ENCODE data around the gene IGFN1. TPM values are rescaled to one million over a fixed set of nuclear protein-coding genes. Genes with fewer than 3 reads are reported as not detected.

Gene IGFN1
- polyA plus RNA-seq, 1 of the 3 experiments (the other 2 are of a cell fraction) = 0.18 TPM

GRCh38 chr1:201261771-201262547 lies 71.3 kb downstream of the IGFN1 start:
- ChIA-PET POLR2A (no interaction called here), CTCF (interaction anchor here (1.5 to 9.6 kb wide), 7 partner anchors 8 to 173 kb away, joined by 4 to 99 read pairs (median 8); no protein-coding TSS in a partner anchor)
- Histone ChIP-seq H3K4me3 (ENCODE audit: low read depth in 2 of 2, low read length in 1 of 2) (no peak overlapping the region), H3K36me3 (replicated peaks in 1 of 2; ENCODE audit: control insufficient read depth in 1 of 2, insufficient read depth in 2 of 2, low read length in 1 of 2) (no peaks in the 10 kb centered on the region), H3K4me1 (ENCODE audit: control insufficient read depth in 1 of 2, insufficient read depth in 2 of 2, low read depth in 1 of 2, low read length in 1 of 2) (peaks cover 12 to 16% of the 10 kb centered on the region in 2 experiments; a peak in 3 of 4 replicates), H3F3A (replicated peaks; ENCODE audit: insufficient read depth) (peaks cover 7% of the 10 kb centered on the region), H3K4me2 (no peak overlapping the region), H3K27ac (ENCODE audit: low read depth in 2 of 2, low read length in 1 of 2) (no peak overlapping the region), H3K79me2 (ENCODE audit: insufficient read depth) (no peaks in the 10 kb centered on the region), H3K9ac (no peak overlapping the region), H3K27me3 (ENCODE audit: insufficient read depth) (no peaks in the 10 kb centered on the region), H2AFZ (ENCODE audit: low read depth) (no peak overlapping the region), H4K20me1 (ENCODE audit: insufficient read depth) (no peaks in the 10 kb centered on the region), H3K9me2 (no peaks in the 10 kb centered on the region), H3K9me3 (no peaks in the 10 kb centered on the region)
- DNase-seq = peak; percentile 6
- TF ChIP-seq SIN3A (IDR thresholded peaks at IDR 0.05; ENCODE audit: borderline replicate concordance, low read depth, low read length) (no peak), POLR2AphosphoS5 (IDR thresholded peaks at IDR 0.05; ENCODE audit: low read depth, low read length) (no peak), NFIC (IDR thresholded peaks at IDR 0.05; ENCODE audit: borderline replicate concordance) (no peak), TCF12 (IDR thresholded peaks at IDR 0.05) (no peak), ZBTB33 (IDR thresholded peaks at IDR 0.05; ENCODE audit: borderline replicate concordance, low read depth) (no peak), FOXM1 (IDR thresholded peaks at IDR 0.05; ENCODE audit: low read depth) (no peak), MAX (IDR thresholded peaks at IDR 0.05; ENCODE audit: low read depth) (no peak), NRF1 (IDR thresholded peaks at IDR 0.05; ENCODE audit: low read depth, low read length) (no peak), MXI1 (IDR thresholded peaks at IDR 0.05; ENCODE audit: low read depth, low read length) (no peak), TEAD4 (IDR thresholded peaks at IDR 0.05; ENCODE audit: borderline replicate concordance, insufficient read depth) (no peak), CTCF (IDR thresholded peaks at IDR 0.05) (no peak), RFX5 (IDR thresholded peaks at IDR 0.05; ENCODE audit: low read length) (no peak), GATA2 (CRISPR knock-in tag; IDR thresholded peaks at IDR 0.05) (no peak), FOXJ3 (CRISPR knock-in tag; IDR thresholded peaks at IDR 0.05) (no peak), IRF3 (IDR thresholded peaks at IDR 0.05; ENCODE audit: low read depth, low read length) (no peak), EP300 (IDR thresholded peaks at IDR 0.05; ENCODE audit: borderline replicate concordance in 1 of 2, low read depth in 1 of 2, low read length in 1 of 2) (no peak), SMC3 (IDR thresholded peaks at IDR 0.05; ENCODE audit: low read depth, low read length) (no peak), CHD2 (IDR thresholded peaks at IDR 0.05; ENCODE audit: low read length, partially characterized antibody) (no peak)
- 84% methylated on average over 6 of the region's 8 CpGs for WGBS (ENCODE audit: low lambda C conversion rate)
